ENCODE data around the gene POLR2E. TPM values are rescaled to one million over a fixed set of nuclear protein-coding genes. Genes with fewer than 3 reads are reported as not detected.

Gene POLR2E
- total and polyA plus RNA-seq, 9 of the 15 experiments (the other 6 are each of a cell fraction or from before 2014, with no cell fraction given), result 3.4 to 413 (median 244) TPM

DNA sequence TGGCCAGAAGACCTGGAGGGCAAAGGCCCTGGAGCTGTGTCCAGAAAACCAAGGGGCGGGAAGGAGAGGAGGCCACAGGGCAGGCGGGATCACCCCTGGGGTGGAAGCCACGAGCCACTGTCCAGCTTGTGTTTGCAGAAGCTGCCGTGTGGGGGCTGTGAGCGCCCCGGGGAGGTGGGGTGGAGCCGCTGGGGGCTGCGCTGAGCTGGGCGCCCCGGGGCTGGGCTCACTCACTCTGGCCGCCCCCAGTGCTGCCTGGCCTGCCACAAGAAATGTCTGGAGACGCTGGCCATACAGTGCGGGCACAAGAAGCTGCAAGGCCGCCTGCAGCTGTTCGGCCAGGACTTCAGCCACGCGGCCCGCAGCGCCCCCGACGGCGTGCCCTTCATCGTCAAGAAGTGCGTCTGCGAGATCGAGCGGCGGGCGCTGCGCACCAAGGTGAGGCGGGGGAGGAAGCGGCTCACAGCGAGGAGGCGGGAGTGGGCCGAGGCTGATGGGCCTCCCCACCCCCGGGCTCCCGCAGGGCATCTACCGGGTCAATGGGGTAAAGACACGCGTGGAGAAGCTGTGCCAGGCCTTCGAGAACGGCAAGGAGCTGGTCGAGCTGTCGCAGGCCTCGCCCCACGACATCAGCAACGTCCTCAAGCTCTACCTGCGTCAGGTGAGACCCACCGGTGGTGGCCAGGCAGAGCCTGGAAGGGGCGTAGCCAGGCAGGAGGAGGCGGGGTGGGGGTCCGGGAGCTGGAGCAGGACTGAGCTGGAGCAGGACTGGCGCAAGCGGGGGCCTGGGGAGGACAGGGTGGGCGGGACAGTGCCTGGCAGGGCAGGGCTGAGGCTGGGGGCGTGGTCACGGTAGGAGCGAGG lies 13.6 kb downstream of the POLR2E start (continued):
- TF ChIP-seq, protein P1, sequence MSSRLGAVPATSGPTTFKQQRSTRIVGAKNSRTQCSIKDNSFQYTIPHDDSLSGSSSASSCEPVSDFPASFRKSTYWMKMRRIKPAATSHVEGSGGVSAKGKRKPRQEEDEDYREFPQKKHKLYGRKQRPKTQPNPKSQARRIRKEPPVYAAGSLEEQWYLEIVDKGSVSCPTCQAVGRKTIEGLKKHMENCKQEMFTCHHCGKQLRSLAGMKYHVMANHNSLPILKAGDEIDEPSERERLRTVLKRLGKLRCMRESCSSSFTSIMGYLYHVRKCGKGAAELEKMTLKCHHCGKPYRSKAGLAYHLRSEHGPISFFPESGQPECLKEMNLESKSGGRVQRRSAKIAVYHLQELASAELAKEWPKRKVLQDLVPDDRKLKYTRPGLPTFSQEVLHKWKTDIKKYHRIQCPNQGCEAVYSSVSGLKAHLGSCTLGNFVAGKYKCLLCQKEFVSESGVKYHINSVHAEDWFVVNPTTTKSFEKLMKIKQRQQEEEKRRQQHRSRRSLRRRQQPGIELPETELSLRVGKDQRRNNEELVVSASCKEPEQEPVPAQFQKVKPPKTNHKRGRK (tag; IDR thresholded peaks at IDR 0.05), result no peak
- TF ChIP-seq PPARD (CRISPR knock-in tag; IDR thresholded peaks at IDR 0.05) (no peak), CBFA2T3 (IDR thresholded peaks at IDR 0.05) (no peak)

DNA sequence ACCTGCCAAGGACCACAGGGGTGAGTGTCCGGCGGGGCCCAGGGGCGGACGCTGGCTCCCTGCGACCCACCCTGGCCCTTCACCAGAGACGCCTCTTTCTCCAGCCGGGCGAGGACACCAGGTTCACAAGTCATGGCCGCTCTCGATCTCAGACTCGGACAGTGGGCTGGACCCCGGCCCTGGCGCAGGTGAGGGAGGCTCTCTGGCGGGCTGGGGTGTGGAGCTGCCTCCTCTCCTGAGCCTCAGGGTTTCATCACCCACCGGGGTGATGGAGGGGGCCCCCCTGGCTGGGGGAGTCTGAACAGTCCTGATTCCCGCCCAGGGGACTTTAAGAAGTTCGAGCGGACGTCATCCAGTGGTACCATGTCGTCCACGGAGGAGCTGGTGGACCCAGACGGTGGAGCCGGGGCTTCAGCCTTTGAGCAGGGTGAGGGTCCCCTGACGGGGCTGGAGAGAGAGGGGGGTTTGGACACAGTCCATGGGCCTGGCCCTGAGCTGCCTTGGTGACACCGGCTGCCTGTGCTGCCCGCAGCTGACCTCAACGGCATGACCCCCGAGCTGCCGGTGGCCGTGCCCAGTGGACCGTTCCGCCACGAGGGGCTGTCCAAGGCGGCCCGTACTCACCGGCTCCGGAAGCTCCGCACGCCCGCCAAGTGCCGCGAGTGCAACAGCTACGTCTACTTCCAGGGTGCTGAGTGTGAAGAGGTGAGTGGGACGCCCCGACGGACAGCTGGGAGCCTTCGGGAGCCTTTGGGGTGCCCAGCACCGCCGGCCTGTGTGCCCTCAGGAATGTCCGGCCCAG lies 14.6 kb downstream of the POLR2E start:
- H3K4me1 ChIP-seq (replicated peaks in 1 of 2; ENCODE audit: control insufficient read depth in 2 of 2, insufficient read depth in 2 of 2, low read length in 2 of 2), result peaks cover 12 to 71% of the 10 kb centered on the region in 2 experiments
- H3K4me2 ChIP-seq (ENCODE audit: insufficient read depth, low read length), result no peak overlapping the region
- intact Hi-C loops (cut with micrococcal nuclease) (loop anchor here (5.0 kb wide), 1 partner anchor 38 kb away; the partner anchor contains the start of gene ABCA7), in situ Hi-C loops (cut with MboI) (no loop called here)
- no peaks in the 10 kb centered on the region for H3K27me3 ChIP-seq (ENCODE audit: control insufficient read depth in 2 of 2, insufficient read depth in 2 of 2, low read length in 2 of 2)
- BruUV-seq (replicated peaks), result no TSS peak
- peaks cover 15% of the 10 kb centered on the region; the same call in 2 of the 3 replicates for H3K36me3 ChIP-seq (ENCODE audit: control insufficient read depth, insufficient read depth, low read length)
- POLR2A ChIA-PET, result interaction anchor here (0.6 to 1.9 kb wide), 7 partner anchors 8 to 236 kb away, joined by 3 to 6 read pairs (median 4); partner anchors contain the start of genes ARHGAP45 and CIRBP
- no peak for FAIRE-seq
- no peak overlapping the region for H3K27ac ChIP-seq (ENCODE audit: extremely low read depth, low read depth, low read length)
- TF ChIP-seq RBM14 (IDR thresholded peaks at IDR 0.05; ENCODE audit: borderline replicate concordance, insufficient read depth, low read depth, low read length), result 0 out of 2 replicates have a peak, but pooled peaks have one; percentile 61
- TF ChIP-seq, protein P2, sequence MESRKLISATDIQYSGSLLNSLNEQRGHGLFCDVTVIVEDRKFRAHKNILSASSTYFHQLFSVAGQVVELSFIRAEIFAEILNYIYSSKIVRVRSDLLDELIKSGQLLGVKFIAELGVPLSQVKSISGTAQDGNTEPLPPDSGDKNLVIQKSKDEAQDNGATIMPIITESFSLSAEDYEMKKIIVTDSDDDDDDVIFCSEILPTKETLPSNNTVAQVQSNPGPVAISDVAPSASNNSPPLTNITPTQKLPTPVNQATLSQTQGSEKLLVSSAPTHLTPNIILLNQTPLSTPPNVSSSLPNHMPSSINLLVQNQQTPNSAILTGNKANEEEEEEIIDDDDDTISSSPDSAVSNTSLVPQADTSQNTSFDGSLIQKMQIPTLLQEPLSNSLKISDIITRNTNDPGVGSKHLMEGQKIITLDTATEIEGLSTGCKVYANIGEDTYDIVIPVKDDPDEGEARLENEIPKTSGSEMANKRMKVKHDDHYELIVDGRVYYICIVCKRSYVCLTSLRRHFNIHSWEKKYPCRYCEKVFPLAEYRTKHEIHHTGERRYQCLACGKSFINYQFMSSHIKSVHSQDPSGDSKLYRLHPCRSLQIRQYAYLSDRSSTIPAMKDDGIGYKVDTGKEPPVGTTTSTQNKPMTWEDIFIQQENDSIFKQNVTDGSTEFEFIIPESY (CRISPR knock-in tag; IDR thresholded peaks at IDR 0.05), result peak; percentile 71; the same call in 1 of the 2 replicates
- TF ChIP-seq PCBP1 (IDR thresholded peaks at IDR 0.05; ENCODE audit: low read depth, low read length, poor library complexity, severe bottlenecking), result peak; percentile 4
- TF ChIP-seq KDM1A (IDR thresholded peaks at IDR 0.05), result no peak
- peaks cover 3% of the 10 kb centered on the region for H3K9me1 ChIP-seq (ENCODE audit: control insufficient read depth, insufficient read depth, low read length)
- CTCF ChIA-PET (ENCODE audit: low intra/inter-chr PET ratio), result no interaction called here
- no peak overlapping the region for H3K4me3 ChIP-seq
- WGBS (ENCODE audit: insufficient coverage, low coverage, missing lambda C conversion rate), result 92% methylated on average over 31 of the region's 50 CpGs
- H3K9me3 ChIP-seq (replicated peaks; ENCODE audit: control insufficient read depth, insufficient read depth, low read depth, low read length), result no peaks in the 10 kb centered on the region
- H3K9ac ChIP-seq (ENCODE audit: insufficient read depth in 1 of 2, low read depth in 2 of 2, low read length in 2 of 2), result 0 out of 4 replicates have a peak overlapping the region, but pooled peaks of 1 of the 2 experiments have one; percentile 66
- no peak overlapping the region for H2AFZ ChIP-seq (ENCODE audit: low read depth, low read length)
- ATAC-seq, result no peak
- no peaks in the 10 kb centered on the region for H3K79me2 ChIP-seq (ENCODE audit: control insufficient read depth, insufficient read depth, low read length)
- no peaks in the 10 kb centered on the region for H4K20me1 ChIP-seq (replicated peaks; ENCODE audit: control insufficient read depth, insufficient read depth, low read length)
- DNase-seq (ENCODE audit: extremely low read depth in 1 of 4, low spot score in 3 of 4), result no peak

Measured in K562 (cell line).